K562 (cell line): ENCODE measurements around the gene KCNJ11. TPM values are rescaled to one million over a fixed set of nuclear protein-coding genes. Genes with fewer than 3 reads are reported as not detected.
A peak's percentile ranks its signal among the peaks of the same experiment; 100 is the strongest.

Source experiments
- ATAC-seq: fragments of 200-7000 bp; cut with Tn5 transposase; 3 replicates; pipeline ENCODE4 v1.9.1; 2020; ENCODE audit warnings: moderate library complexity
- BruUV-seq: library from RNA; stranded (reverse); fragments of 400-500 nt; replicated peaks from 2 replicates; lab custom pipeline; 2021; lab: Mats Ljungman, UMichigan
- CTCF ChIA-PET: fragments of 300-600 bp; formaldehyde crosslinking; extraction: SDS; loops from one replicate; lab custom pipeline; 2021; ENCODE audit warnings: low intra/inter-chr PET ratio; lab: Yijun Ruan, JAX
- POLR2A ChIA-PET: fragments of 300-600, 350-650 bp; sonication (Branson Sonifier 250); formaldehyde crosslinking; extraction: SDS; loops from one replicate; lab custom pipeline; 2021; ENCODE audit warnings: antibody characterized with exemption, inconsistent platforms; lab: Yijun Ruan, JAX
- DNase-seq, 4 experiments: peaks; one replicate each; pipeline versions ENCODE4 v3.0.0 to v3.0.0-alpha.2; 2011 to 2018; ENCODE audit warnings: low spot score in 3 of 4, mixed read lengths in 3 of 4; ENCODE audit errors: extremely low read depth in 1 of 4
- FAIRE-seq: peaks from 2 replicates; lab custom pipeline; 2011; peaks lifted over from hg19 to GRCh38; lab: Jason Lieb, UNC
- H2AFZ ChIP-seq: 2 replicates; pipeline ENCODE4 v1.6.0; 2011; ENCODE audit warnings: low read depth, low read length, control low read depth, inconsistent platforms
- H3K27ac ChIP-seq: fragments of 200-600 bp; 3 replicates; pipeline ENCODE4 v1.8.0; 2011; ENCODE audit warnings: low read depth, mild to moderate bottlenecking, control low read depth, inconsistent platforms, low read length, moderate library complexity, mixed read lengths; ENCODE audit errors: extremely low read depth
- H3K27me3 ChIP-seq, 2 experiments: fragments of 300-600 bp in 1 of 2; 2 replicates in 1 of 2; 3 replicates in 1 of 2; pipeline versions ENCODE4 v1.6.0 to v1.8.0; 2011; ENCODE audit warnings: inconsistent platforms in 2 of 2, low read length in 2 of 2, mild to moderate bottlenecking in 1 of 2, mixed read lengths in 1 of 2, moderate library complexity in 1 of 2; ENCODE audit not compliant: control insufficient read depth in 2 of 2, insufficient read depth in 2 of 2
- H3K36me3 ChIP-seq: fragments of 300-600 bp; 3 replicates; pipeline ENCODE4 v1.8.0; 2011; ENCODE audit warnings: mild to moderate bottlenecking, low read length, inconsistent platforms; ENCODE audit not compliant: control insufficient read depth, insufficient read depth
- H3K4me1 ChIP-seq, 2 experiments: fragments of 200-600 bp in 1 of 2; replicated peaks in 1 of 2; 2 replicates in 1 of 2; 3 replicates in 1 of 2; pipeline versions ENCODE4 v1.5.1 to v1.8.0; 2011; ENCODE audit warnings: inconsistent platforms in 2 of 2, low read length in 2 of 2, mild to moderate bottlenecking in 1 of 2, mixed read lengths in 1 of 2, moderate library complexity in 1 of 2; ENCODE audit not compliant: control insufficient read depth in 2 of 2, insufficient read depth in 2 of 2
- H3K4me2 ChIP-seq: 2 replicates; pipeline ENCODE4 v1.6.1; 2011; ENCODE audit warnings: low read length, control low read depth, inconsistent platforms, mixed read lengths; ENCODE audit not compliant: insufficient read depth
- H3K4me3 ChIP-seq: fragments of 200-600 bp; sonication (generic), shearing (Covaris generic); 2 replicates; pipeline ENCODE4 v1.5.1; 2016; ENCODE audit warnings: control low read depth, inconsistent platforms
- H3K79me2 ChIP-seq: fragments of 200-600 bp; 3 replicates; pipeline ENCODE4 v1.8.0; 2011; ENCODE audit warnings: low read length, inconsistent platforms; ENCODE audit not compliant: control insufficient read depth, insufficient read depth
- H3K9ac ChIP-seq, 2 experiments: 2 replicates each; pipeline versions ENCODE4 v1.6.0 to v1.6.1; 2011; ENCODE audit warnings: low read depth in 2 of 2, low read length in 2 of 2, control low read depth in 1 of 2, inconsistent platforms in 1 of 2, mild to moderate bottlenecking in 1 of 2, mixed read lengths in 1 of 2; ENCODE audit not compliant: insufficient read depth in 1 of 2
- H3K9me1 ChIP-seq: one replicate; pipeline ENCODE4 v1.6.0; 2011; ENCODE audit warnings: inconsistent platforms, mild to moderate bottlenecking, low read length, moderate library complexity; ENCODE audit not compliant: control insufficient read depth, insufficient read depth
- H3K9me3 ChIP-seq: replicated peaks from 2 replicates; pipeline ENCODE4 v1.5.1; 2011; ENCODE audit warnings: low read depth, low read length, inconsistent platforms; ENCODE audit not compliant: control insufficient read depth, insufficient read depth
- H4K20me1 ChIP-seq: replicated peaks from 2 replicates; pipeline ENCODE4 v1.6.1; 2011; ENCODE audit warnings: low read length, inconsistent platforms, mixed read lengths; ENCODE audit not compliant: control insufficient read depth, insufficient read depth
- RUNX1 ChIP-seq: sonication (generic); IDR thresholded peaks from 2 replicates; pipeline ENCODE4 v1.6.1; 2016; ENCODE audit warnings: antibody characterized with exemption, low read depth
- WGBS: fragments of 100-300 bp; shearing (Covaris generic); methylation state at CpG from one replicate; pipeline ENCODE4 v1.1.6; 2016; ENCODE audit warnings: low coverage, mixed read lengths; ENCODE audit not compliant: insufficient coverage; ENCODE audit errors: missing lambda C conversion rate; 5-methylcytosine and 5-hydroxymethylcytosine counted together
- in situ Hi-C: fragments of 300-500 bp; cut with MboI; formaldehyde crosslinking; loops from 4 replicates; pipeline ENCODE4 v1.15.0; 2018; ENCODE audit warnings: inconsistent platforms, mixed read lengths
- intact Hi-C: fragments of 100-400 bp; cut with micrococcal nuclease; formaldehyde crosslinking; loops from 2 replicates; pipeline ENCODE4 v1.14.2; 2022
- polyA plus RNA-seq, 8 experiments: library from polyadenylated mRNA; depleted of rRNA in 4 of 8; stranded (reverse) in 5 of 8; unstranded in 3 of 8; fragments of >200 nt; fragmentation: Nextera tagmentation in 2 of 8; fragmentation: Illumina TruSeq in 1 of 8; extraction: Ambion mirVana in 2 of 8; extraction: Trizol in 1 of 8; gene quantifications; 2 replicates each; pipeline versions ENCODE4 v1.2.1 to v1.2.3, GENCODE V29; 2011 to 2014; ENCODE audit warnings: inconsistent platforms in 1 of 8, missing spikeins in 1 of 8
- total RNA-seq, 7 experiments: library from RNA; depleted of rRNA in 6 of 7; stranded (reverse); fragments of >200 nt in 6 of 7; fragmentation: Illumina TruSeq in 2 of 7; extraction: Trizol in 2 of 7; gene quantifications; 2 replicates each; pipeline versions ENCODE4 v1.2.1 to v1.2.3, GENCODE V29; 2011 to 2021; ENCODE audit warnings: low replicate concordance in 1 of 7
- TF ChIP-seq, protein P1 (sequence below): fragments of 200-800 bp; sonication (Bioruptor generic); IDR thresholded peaks from 2 replicates; pipeline ENCODE4 v1.6.1; 2016; ENCODE audit warnings: missing genetic modification characterization, missing compliant biosample characterization
- TF ChIP-seq, protein P2 (sequence below), 3 experiments: IDR thresholded peaks in 2 of 3; conservative IDR thresholded peaks in 1 of 3; 2 replicates each; pipeline ENCODE4 v1.5.1; 2011 to 2012; ENCODE audit warnings: low read length in 3 of 3, mild to moderate bottlenecking in 3 of 3, control low read depth in 2 of 3, improper control_type of control experiment in 1 of 3, inconsistent platforms in 1 of 3, low read depth in 1 of 3, mixed read lengths in 1 of 3, moderate library complexity in 1 of 3; ENCODE audit not compliant: insufficient read depth in 2 of 3

The KCNJ11 gene
- total and polyA plus RNA-seq, 9 of the 15 experiments (the other 6 are each of a cell fraction or from before 2014, with no cell fraction given), result 0.54 to 3.7 (median 0.86) TPM; not detected in 2

DNA sequence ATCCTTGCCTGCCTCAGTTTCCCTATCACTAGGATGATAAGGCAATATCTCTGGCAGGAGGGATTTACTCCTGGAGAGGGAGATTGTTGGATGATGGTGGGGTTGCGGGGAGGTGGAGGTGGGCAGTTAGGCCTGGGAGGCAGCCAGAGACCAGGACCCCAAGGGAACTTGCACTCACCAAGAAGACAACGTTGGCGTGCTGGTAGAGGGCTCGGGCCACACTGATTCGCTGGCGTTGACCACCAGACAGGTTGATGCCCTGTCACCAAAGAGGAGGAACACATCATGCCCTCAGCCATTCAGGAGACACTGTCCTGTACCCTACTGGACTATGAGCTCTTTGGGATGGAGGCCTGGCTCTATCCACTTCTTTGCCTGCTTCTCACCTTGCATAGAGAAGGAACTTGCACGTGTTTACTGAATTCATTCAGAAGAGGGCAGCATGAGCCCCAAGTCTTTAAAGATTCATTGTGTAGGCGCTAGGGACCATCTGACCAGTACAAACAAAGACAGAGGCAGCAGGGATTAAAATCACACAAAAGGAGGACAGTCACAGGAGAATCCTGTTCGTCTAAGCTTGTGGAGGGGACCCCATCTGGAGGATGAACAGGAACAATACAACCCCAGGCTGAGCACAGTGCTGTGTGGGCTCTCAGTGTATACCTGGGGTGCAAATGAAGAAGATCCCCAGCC is 24.2 kb upstream of the KCNJ11 start:
- Histone ChIP-seq H3K79me2 (no peaks in the 10 kb centered on the region), H2AFZ (no peak overlapping the region), H3K4me3 (no peak overlapping the region), H3K27me3 (peaks cover 2 to 54% of the 10 kb centered on the region in 2 experiments; a peak in 4 of 5 replicates), H3K4me2 (no peak overlapping the region), H3K9me1 (no peaks in the 10 kb centered on the region), H3K27ac (no peak overlapping the region), H3K36me3 (no peaks in the 10 kb centered on the region), H3K9me3 (no peaks in the 10 kb centered on the region), H3K9ac (no peak overlapping the region), H4K20me1 (no peaks in the 10 kb centered on the region), H3K4me1 (no peaks in the 10 kb centered on the region)
- DNase-seq (no peak), FAIRE-seq (no peak), ATAC-seq (no peak)
- intact Hi-C loops, result no loop called here
- no TSS peak for BruUV-seq
- ChIA-PET POLR2A (interaction anchor here (0.6 kb wide), 1 partner anchor 55 kb away, joined by 3 read pairs; no protein-coding TSS in a partner anchor), CTCF (no interaction called here)
- TF ChIP-seq, protein P1, sequence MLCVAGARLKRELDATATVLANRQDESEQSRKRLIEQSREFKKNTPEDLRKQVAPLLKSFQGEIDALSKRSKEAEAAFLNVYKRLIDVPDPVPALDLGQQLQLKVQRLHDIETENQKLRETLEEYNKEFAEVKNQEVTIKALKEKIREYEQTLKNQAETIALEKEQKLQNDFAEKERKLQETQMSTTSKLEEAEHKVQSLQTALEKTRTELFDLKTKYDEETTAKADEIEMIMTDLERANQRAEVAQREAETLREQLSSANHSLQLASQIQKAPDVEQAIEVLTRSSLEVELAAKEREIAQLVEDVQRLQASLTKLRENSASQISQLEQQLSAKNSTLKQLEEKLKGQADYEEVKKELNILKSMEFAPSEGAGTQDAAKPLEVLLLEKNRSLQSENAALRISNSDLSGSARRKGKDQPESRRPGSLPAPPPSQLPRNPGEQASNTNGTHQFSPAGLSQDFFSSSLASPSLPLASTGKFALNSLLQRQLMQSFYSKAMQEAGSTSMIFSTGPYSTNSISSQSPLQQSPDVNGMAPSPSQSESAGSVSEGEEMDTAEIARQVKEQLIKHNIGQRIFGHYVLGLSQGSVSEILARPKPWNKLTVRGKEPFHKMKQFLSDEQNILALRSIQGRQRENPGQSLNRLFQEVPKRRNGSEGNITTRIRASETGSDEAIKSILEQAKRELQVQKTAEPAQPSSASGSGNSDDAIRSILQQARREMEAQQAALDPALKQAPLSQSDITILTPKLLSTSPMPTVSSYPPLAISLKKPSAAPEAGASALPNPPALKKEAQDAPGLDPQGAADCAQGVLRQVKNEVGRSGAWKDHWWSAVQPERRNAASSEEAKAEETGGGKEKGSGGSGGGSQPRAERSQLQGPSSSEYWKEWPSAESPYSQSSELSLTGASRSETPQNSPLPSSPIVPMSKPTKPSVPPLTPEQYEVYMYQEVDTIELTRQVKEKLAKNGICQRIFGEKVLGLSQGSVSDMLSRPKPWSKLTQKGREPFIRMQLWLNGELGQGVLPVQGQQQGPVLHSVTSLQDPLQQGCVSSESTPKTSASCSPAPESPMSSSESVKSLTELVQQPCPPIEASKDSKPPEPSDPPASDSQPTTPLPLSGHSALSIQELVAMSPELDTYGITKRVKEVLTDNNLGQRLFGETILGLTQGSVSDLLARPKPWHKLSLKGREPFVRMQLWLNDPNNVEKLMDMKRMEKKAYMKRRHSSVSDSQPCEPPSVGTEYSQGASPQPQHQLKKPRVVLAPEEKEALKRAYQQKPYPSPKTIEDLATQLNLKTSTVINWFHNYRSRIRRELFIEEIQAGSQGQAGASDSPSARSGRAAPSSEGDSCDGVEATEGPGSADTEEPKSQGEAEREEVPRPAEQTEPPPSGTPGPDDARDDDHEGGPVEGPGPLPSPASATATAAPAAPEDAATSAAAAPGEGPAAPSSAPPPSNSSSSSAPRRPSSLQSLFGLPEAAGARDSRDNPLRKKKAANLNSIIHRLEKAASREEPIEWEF (CRISPR knock-in tag), result no peak
- TF ChIP-seq RUNX1, result no peak
- TF ChIP-seq, protein P2, sequence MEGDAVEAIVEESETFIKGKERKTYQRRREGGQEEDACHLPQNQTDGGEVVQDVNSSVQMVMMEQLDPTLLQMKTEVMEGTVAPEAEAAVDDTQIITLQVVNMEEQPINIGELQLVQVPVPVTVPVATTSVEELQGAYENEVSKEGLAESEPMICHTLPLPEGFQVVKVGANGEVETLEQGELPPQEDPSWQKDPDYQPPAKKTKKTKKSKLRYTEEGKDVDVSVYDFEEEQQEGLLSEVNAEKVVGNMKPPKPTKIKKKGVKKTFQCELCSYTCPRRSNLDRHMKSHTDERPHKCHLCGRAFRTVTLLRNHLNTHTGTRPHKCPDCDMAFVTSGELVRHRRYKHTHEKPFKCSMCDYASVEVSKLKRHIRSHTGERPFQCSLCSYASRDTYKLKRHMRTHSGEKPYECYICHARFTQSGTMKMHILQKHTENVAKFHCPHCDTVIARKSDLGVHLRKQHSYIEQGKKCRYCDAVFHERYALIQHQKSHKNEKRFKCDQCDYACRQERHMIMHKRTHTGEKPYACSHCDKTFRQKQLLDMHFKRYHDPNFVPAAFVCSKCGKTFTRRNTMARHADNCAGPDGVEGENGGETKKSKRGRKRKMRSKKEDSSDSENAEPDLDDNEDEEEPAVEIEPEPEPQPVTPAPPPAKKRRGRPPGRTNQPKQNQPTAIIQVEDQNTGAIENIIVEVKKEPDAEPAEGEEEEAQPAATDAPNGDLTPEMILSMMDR (IDR thresholded peaks at IDR 0.05 in 2 of 3, conservative IDR thresholded peaks at IDR 0.05 in 1 of 3; ENCODE audit: insufficient read depth in 2 of 3, low read depth in 1 of 3, low read length in 3 of 3), result peak in 1 of 3 experiments; percentile 7; a peak in 1 of 6 replicates
- in situ Hi-C loops, result no loop called here
- WGBS, result 11% methylated on average over 9 of the region's 9 CpGs
